ENCODE results near the gene PTPN11.

The PTPN11 gene

GRCh38 chr12:112555621-112556233, 137.0 kb downstream of the PTPN11 start:
- no peak for DNase-seq

GRCh38 chr12:112557951-112558630, 139.3 kb downstream of the PTPN11 start:
- no peak for DNase-seq

All from DMS79 treated with DMSO at 0.1 percent for 48 hours (cell line).